Testis (tissue), 3 donors: ENCODE results near the gene KAT14. TPM values are rescaled to one million over a fixed set of nuclear protein-coding genes. Genes with fewer than 3 reads are reported as not detected.
"Not testable (repeated sequence)": the region's sequence is repeated elsewhere in the genome, so short reads cannot be mapped to it uniquely, and the experiment has no call there.

Experiments used
- DNase-seq: peaks from one replicate; pipeline ENCODE4 v3.0.0-alpha.2; 2019
- H3K27ac ChIP-seq, 2 donors: fragments of 200-600 bp; sonication (generic); one replicate each; pipeline ENCODE4 v1.5.1; 2019
- H3K27me3 ChIP-seq: fragments of 200-600 bp; sonication (generic); one replicate; pipeline ENCODE4 v1.5.1; 2019
- H3K36me3 ChIP-seq: fragments of 200-600 bp; sonication (generic); one replicate; pipeline ENCODE4 v1.5.1; 2017; ENCODE audit warnings: low read depth; ENCODE audit errors: missing control alignments
- H3K4me1 ChIP-seq: fragments of 200-600 bp; sonication (generic); one replicate; pipeline ENCODE4 v1.5.1; 2019
- H3K4me3 ChIP-seq, 2 donors: fragments of 200-600 bp; sonication (generic); one replicate each; pipeline ENCODE4 v1.5.1; 2017 to 2019
- H3K9me3 ChIP-seq: fragments of 200-600 bp; sonication (generic); one replicate; pipeline ENCODE4 v1.5.1; 2017
- POLR2A ChIP-seq: fragments of 450-650 bp; IDR thresholded peaks from one replicate; pipeline ENCODE4 v1.6.1; 2017; ENCODE audit warnings: antibody characterized with exemption, mild to moderate bottlenecking, moderate library complexity
- WGBS, 2 donors: methylation state at CpG; one replicate each; pipeline ENCODE4 v1.1.5; 2018; 5-methylcytosine and 5-hydroxymethylcytosine counted together
- intact Hi-C: fragments of 100-400 bp; cut with DNase I; formaldehyde crosslinking; loops from one replicate; pipeline ENCODE4 v1.15.1; 2023; ENCODE audit warnings: low total_unique reads
- polyA plus RNA-seq: library from polyadenylated mRNA; stranded (reverse); fragments of 350-450 nt; fragmentation: Illumina TruSeq; extraction: RNeasy Lipid Tissue Mini Kit (QIAGEN cat#74804); gene quantifications from one replicate; pipeline ENCODE4 v1.2.3, GENCODE V29; 2014; ENCODE audit warnings: low read depth, low replicate concordance; ENCODE audit not compliant: insufficient read depth
- small RNA-seq, 2 donors: library from RNA; depleted of rRNA; stranded (forward); fragments of <200 nt; gene quantifications; one replicate each; pipeline ENCODE3, GENCODE V24; 2016
- total RNA-seq, 2 donors: library from RNA; depleted of rRNA; stranded (reverse); fragments of >200 nt; gene quantifications; one replicate each; pipeline ENCODE4 v1.2.3, GENCODE V29; 2016
- TF ChIP-seq, protein P1 (sequence below), 3 experiments: fragments of 450-650 bp in 2 of 3; fragments of 200-600 bp in 1 of 3; sonication (generic) in 1 of 3; IDR thresholded peaks; one replicate each; pipeline ENCODE4 v1.5.1; 2016 to 2019; ENCODE audit warnings: antibody characterized with exemption in 3 of 3, mild to moderate bottlenecking in 2 of 3, moderate library complexity in 1 of 3

KAT14 gene
- total and polyA plus RNA-seq, 3 donors from 2014 or later: 19.8 to 24.2 (median 22.3) TPM

DNA sequence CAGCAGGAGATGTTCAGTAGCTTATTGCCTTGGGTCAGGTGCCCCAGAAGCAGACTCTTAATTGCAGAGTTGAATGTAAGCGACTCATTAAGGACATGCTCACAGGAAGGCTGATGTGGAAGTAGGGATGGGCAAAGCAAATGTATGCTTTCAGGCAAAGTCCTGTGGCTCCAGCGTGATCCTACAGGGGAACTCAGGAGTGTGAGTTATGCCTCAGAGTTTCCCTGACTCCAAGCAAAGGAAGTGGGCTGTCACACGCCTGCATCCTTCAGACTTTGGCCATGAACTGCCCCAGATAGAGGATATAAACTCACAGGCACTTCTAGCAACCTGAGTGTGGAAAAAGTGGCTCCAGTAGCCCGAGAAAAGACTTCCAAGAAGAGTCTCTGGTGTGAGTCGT lies 85.7 kb downstream of the KAT14 start:
- TF ChIP-seq, protein P1, sequence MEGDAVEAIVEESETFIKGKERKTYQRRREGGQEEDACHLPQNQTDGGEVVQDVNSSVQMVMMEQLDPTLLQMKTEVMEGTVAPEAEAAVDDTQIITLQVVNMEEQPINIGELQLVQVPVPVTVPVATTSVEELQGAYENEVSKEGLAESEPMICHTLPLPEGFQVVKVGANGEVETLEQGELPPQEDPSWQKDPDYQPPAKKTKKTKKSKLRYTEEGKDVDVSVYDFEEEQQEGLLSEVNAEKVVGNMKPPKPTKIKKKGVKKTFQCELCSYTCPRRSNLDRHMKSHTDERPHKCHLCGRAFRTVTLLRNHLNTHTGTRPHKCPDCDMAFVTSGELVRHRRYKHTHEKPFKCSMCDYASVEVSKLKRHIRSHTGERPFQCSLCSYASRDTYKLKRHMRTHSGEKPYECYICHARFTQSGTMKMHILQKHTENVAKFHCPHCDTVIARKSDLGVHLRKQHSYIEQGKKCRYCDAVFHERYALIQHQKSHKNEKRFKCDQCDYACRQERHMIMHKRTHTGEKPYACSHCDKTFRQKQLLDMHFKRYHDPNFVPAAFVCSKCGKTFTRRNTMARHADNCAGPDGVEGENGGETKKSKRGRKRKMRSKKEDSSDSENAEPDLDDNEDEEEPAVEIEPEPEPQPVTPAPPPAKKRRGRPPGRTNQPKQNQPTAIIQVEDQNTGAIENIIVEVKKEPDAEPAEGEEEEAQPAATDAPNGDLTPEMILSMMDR (IDR thresholded peaks at IDR 0.05): no peak
- TF ChIP-seq POLR2A: no peak
- H3K4me1 ChIP-seq: peaks cover 14% of the 10 kb centered on the region
- H3K4me3 ChIP-seq: no peak overlapping the region
- intact Hi-C loops: no loop called here
- H3K9me3 ChIP-seq: no peaks in the 10 kb centered on the region
- H3K27me3 ChIP-seq: no peaks in the 10 kb centered on the region
- H3K36me3 ChIP-seq: no peaks in the 10 kb centered on the region
- DNase-seq: no peak
- 77 to 84% methylated on average over 4 to 5 of the region's 5 CpGs for WGBS, 2 donors
- H3K27ac ChIP-seq: no peak overlapping the region

GRCh38 chr20:18224968-18225568 lies 87.4 kb downstream of the KAT14 start:
- peak; percentile 29 for DNase-seq
- Histone ChIP-seq H3K27me3 (no peaks in the 10 kb centered on the region), H3K4me3 (no peak overlapping the region), H3K27ac (peak overlapping the region in 1 of 2 donors; percentile 6), H3K36me3 (no peaks in the 10 kb centered on the region), H3K4me1 (peaks cover 14% of the 10 kb centered on the region), H3K9me3 (no peaks in the 10 kb centered on the region)
- intact Hi-C loops: no loop called here
- WGBS, 2 donors: 23 to 38% methylated on average over 9 of the region's 9 CpGs
- no peak for TF ChIP-seq POLR2A
- TF ChIP-seq, protein P1 (IDR thresholded peaks at IDR 0.05): no peak

GRCh38 chr20:18225632-18226031 lies 88.0 kb downstream of the KAT14 start:
- no peak for DNase-seq
- whole genome bisulfite sequencing, 2 donors: 48 to 53% methylated on average over 4 of the region's 4 CpGs
- TF ChIP-seq, protein P1 (IDR thresholded peaks at IDR 0.05): no peak
- TF ChIP-seq POLR2A: no peak
- Histone ChIP-seq H3K27ac (peak overlapping the region in 1 of 2 donors; percentile 6), H3K9me3 (no peaks in the 10 kb centered on the region), H3K4me3 (no peak overlapping the region), H3K27me3 (no peaks in the 10 kb centered on the region), H3K36me3 (no peaks in the 10 kb centered on the region), H3K4me1 (peaks cover 14% of the 10 kb centered on the region)
- intact Hi-C loops: no loop called here

- H3K4me3 ChIP-seq: peak overlapping the region in 1 of 2 donors; percentile 41
- H3K36me3 ChIP-seq, H3K27me3 ChIP-seq, intact Hi-C loops, H3K27ac ChIP-seq, DNase-seq, H3K9me3 ChIP-seq: not testable (repeated sequence)
- H3K4me1 ChIP-seq: peaks cover 14% of the 10 kb centered on the region
- WGBS, 2 donors: 60 to 74% methylated on average over 3 to 28 of the region's 28 CpGs
Observed at GRCh38 chr20:18226741-18227140, 89.1 kb downstream of the KAT14 start.

DNA sequence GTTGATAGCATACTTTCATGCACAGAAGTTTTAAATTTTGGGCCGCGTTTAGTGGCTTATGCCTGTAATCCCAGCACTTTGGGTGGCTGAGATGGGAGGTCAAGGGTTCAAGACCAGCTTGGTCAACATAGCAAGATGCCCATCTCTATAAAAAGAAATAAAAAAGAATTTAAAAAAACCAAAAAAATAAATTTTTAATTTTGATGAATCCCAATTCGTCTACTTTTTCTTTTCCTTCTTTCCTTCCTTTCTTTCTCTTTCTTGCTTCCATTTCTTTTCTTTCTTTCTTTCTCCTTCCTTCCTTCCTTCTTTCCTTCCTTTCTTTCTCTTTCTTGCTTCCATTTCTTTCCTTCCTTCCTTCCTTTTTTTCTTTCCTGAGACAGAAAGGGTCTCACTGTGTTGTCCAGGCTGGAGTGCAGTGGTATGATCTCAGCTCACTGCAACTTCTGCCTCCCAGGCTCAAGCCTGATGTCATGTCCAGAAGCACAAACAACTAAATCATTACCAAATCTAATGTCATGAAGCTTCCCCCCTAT lies 95.8 kb downstream of the KAT14 start:
- Histone ChIP-seq H3K27ac (no peak overlapping the region), H3K9me3 (no peaks in the 10 kb centered on the region), H3K36me3 (no peaks in the 10 kb centered on the region), H3K4me3 (no peak overlapping the region), H3K4me1 (no peaks in the 10 kb centered on the region), H3K27me3 (no peaks in the 10 kb centered on the region)
- TF ChIP-seq, protein P1 (IDR thresholded peaks at IDR 0.05): no peak
- no peak for TF ChIP-seq POLR2A
- DNase-seq: no peak
- WGBS, 2 donors: 57 to 61% methylated on average over 3 of the region's 3 CpGs
- intact Hi-C loops: no loop called here

Small RNA genes lying within 50 kb of the gene (small RNA-seq; reads per million reads assigned to genes)
- gene RF00019: 0 reads per million in 2 donors
- gene RNU7-137P: 0 reads per million in 2 donors

Other genes starting within 250 kb of the KAT14 start
- gene SNX5, start 169.1 kb upstream of the KAT14 start, total RNA-seq: 100 to 1,000 TPM; 110 to 116 TPM
- gene SNX5, start 169.1 kb upstream of the KAT14 start, polyA plus RNA-seq: 72.3 TPM
- 10 to 100 TPM; 15.5 to 17.4 TPM for gene MGME1, start 168.8 kb upstream of the KAT14 start, total RNA-seq
- 22.3 TPM for gene MGME1, start 168.8 kb upstream of the KAT14 start, polyA plus RNA-seq
- 1 to 10 TPM; 4.8 to 7.2 TPM for gene OVOL2, start 79.9 kb upstream of the KAT14 start, total RNA-seq
- 22.7 TPM for gene OVOL2, start 79.9 kb upstream of the KAT14 start, polyA plus RNA-seq
- gene PET117, start within 50 bp of the KAT14 start, total RNA-seq: 10 to 100 TPM; 13.3 to 17.5 TPM
- 14.4 TPM for gene PET117, start within 50 bp of the KAT14 start, polyA plus RNA-seq
- gene ZNF133, start 150.7 kb downstream of the KAT14 start, total RNA-seq: 10 to 100 TPM; 13.2 to 17.0 TPM
- gene ZNF133, start 150.7 kb downstream of the KAT14 start, polyA plus RNA-seq: 17.1 TPM